GM18499 (cell line): ENCODE results near the gene RGS2.

ENCODE experiments used
- ATAC-seq: cut with Tn5 transposase; IDR thresholded peaks from one replicate; pipeline ENCODE4 v1.9.1; 2021; ENCODE audit warnings: moderate number of reproducible peaks; ENCODE audit not compliant: insufficient read depth, unreplicated experiment

RGS2 gene

GRCh38 chr1:192794768-192795035 is 14.1 kb upstream of the RGS2 start:
- no peak for ATAC-seq

- ATAC-seq, result no peak
These were observed 12.8 kb upstream of the RGS2 start for GRCh38 chr1:192795916-192796618.

DNA sequence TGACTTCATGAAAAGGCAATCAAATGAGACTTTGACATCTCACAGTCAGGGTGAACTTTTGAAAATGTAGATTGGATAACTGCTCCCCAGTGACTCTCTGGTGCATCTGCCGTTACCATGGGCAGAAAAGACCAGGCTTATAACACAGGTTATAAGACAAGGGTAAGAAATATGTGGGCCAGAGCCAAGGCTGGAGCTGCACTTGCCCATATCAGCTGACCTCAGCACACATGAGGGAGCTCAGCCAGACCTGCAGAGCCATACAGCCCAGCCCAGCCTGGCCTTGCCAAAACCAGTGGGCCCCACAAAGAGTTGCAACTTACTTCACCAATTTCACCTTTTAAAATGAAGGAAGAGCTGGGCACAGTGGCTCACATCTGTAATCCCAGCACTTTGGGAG is 11.7 kb upstream of the RGS2 start:
- no peak for ATAC-seq

DNA sequence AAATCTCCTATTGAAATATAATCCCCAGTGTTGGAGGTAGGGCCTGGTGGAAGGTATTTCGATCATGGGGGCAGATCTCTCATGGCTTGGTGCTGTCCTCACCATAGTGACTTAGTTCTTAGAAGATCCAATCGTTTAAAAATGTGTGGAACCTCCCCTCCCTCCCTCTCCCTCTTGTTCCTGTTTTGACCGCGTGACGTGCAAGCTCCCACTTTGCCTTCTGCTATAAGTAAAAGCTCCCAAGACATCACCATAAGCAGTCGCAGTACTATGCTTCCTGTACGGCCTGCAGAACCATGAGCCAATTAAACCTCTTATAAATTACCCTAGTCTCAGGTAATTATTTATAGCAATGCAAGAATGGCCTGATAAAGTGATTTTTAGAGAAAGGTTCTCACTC is 10.9 kb upstream of the RGS2 start:
- no peak for ATAC-seq

GRCh38 chr1:192801451-192801850 is 7.4 kb upstream of the RGS2 start:
- no peak for ATAC-seq

- ATAC-seq, result no peak
These were observed 6.4 kb upstream of the RGS2 start for GRCh38 chr1:192802406-192802805.

DNA sequence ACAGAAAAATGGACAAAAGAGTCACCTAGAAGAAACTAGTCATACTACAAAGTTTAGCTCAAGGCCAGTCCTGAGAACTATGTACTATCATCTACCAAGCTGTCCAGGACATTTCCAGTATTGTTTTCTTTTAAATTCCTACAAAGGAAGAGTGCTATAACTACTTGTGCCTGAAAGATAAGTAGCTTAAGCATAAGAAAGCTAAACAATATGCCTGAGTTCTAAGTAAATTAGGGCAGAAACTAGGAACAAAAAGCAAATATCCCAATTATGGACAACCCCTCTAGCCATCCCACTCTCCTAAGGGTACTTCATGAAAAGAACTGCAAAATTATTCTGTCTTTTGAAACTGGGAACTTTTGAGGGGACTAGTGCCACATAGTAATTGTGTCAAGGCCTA is 5.3 kb upstream of the RGS2 start:
- no peak for ATAC-seq

DNA sequence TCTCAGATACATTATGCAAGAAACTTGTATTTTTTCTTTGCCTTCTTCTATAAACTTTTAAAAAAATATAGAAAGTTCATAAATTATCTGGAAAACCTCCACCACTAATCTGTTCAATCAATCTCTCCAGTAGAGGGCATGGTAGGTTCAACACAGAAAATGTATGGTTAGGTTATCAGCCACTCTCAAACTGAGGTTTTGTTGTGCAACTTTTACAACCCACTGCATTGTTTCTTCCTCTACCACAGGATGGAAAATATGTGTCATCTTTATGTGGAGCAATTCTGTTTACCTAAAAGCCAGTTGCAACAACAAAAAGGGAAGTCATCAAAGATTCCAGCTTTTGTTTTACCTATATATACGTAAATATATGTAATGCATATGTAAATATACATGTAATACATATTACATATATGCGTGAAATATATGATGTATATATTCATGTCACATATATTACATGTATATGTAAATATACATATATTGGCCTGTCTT is 3.0 kb upstream of the RGS2 start:
- peak; percentile 34 for ATAC-seq

- ATAC-seq, result peak; percentile 39
These were observed 1.4 kb upstream of the RGS2 start for GRCh38 chr1:192807211-192808162.

DNA sequence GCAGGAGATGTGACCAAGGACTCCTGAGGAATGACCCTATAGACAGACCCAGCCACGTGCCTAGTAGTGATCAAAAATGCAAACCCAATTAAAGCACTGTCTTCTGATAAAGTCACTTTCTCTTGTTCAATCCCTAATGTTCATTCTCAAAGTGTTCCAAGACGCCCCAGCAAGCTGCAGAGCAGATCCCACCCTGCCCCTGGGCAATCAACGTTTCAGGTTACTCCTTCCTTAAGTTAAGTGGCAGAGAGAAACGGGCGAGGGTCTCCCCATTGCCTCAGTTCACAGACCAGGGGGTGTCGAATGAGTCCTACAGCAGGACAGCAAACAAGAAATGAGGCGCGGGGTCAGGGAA is 699 bp upstream of the RGS2 start:
- ATAC-seq, result no peak

DNA sequence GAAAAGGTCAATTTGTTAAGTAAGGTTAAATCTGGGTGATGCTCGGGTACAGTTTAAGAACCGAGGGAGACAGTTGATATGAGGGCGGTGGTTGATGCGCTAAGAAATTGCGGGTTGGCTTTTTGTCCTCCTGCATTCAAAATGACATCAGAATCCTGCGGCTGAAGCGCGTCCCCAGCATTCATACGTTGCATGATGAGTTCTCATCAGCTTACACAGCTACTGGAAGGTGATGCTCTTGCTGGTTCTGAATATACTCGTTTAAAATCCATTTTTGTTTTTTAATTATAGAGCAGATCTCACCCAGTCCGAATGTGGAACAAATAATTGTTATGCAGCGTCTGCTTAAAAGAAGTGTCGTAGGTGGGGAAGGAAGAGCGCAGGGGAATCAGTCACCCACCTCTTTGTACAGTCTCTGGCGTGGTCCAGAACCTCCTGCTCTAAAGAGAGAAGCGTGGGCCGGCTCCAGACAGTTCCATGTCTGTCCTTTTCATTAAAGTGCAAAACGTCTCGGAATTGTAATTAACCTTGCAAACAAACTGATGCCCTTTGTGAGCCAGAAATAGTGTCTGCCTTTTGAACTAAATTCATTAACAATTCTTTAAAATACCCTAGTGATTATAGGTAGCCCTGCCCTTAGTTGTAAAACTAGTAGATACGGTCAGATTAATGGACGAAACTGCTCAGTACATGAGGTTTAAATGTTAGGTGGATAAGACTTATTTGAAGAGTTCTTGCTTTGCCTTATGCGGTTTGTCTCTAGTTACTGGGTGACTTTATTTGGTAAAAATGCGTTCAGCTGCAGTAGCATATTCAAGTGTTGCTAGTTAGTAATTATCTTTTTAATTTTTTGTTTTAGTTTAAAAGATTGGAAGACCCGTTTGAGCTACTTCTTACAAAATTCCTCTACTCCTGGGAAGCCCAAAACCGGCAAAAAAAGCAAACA is 741 bp downstream of the RGS2 start:
- ATAC-seq, result no peak

DNA sequence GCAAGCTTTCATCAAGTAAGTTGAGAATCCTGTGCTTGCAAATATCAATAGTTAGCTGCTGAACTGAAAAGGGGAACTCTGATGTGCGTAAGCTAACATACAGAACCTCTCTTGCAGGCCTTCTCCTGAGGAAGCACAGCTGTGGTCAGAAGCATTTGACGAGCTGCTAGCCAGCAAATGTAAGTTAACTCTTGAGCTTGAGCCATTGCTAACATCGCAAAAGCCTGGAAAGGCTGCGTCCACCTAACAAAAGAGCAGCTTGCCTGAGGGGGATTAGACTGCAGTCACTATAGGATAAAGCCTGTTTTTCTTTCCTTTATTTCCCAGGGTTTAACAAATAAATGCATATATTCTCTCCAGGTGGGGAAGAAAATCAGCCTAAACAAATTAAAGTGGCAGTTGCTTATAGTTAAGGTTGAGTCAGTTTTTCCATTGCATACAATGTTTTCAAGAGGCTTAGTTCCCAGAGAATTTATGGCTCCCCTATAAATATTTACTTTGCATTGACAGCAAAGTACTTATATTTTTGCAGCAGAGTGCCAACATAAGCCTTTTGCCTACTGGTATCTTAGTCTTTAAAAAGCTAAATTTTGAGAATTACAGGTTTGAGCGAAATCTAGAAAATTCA is 1.5 kb downstream of the RGS2 start:
- ATAC-seq, result peak; percentile 22

DNA sequence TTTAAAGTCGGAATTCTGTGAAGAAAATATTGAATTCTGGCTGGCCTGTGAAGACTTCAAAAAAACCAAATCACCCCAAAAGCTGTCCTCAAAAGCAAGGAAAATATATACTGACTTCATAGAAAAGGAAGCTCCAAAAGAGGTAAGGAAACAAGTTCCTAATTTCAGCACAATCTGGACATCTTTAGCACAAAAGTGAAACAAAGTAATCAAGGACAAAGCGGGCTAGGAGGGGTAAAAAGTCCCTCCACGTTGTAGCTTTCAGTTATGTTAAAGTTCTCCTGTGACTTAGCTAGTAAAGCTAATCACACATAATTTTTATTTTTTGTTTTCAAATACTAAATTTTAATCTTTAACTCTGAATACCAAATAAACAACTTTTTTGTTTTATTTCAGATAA is 2.2 kb downstream of the RGS2 start:
- ATAC-seq, result no peak

DNA sequence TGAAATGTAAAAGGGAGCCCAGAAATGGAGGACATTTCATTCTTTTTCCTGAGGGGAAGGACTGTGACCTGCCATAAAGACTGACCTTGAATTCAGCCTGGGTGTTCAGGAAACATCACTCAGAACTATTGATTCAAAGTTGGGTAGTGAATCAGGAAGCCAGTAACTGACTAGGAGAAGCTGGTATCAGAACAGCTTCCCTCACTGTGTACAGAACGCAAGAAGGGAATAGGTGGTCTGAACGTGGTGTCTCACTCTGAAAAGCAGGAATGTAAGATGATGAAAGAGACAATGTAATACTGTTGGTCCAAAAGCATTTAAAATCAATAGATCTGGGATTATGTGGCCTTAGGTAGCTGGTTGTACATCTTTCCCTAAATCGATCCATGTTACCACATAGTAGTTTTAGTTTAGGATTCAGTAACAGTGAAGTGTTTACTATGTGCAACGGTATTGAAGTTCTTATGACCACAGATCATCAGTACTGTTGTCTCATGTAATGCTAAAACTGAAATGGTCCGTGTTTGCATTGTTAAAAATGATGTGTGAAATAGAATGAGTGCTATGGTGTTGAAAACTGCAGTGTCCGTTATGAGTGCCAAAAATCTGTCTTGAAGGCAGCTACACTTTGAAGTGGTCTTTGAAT is 2.9 kb downstream of the RGS2 start:
- ATAC-seq, result no peak

DNA sequence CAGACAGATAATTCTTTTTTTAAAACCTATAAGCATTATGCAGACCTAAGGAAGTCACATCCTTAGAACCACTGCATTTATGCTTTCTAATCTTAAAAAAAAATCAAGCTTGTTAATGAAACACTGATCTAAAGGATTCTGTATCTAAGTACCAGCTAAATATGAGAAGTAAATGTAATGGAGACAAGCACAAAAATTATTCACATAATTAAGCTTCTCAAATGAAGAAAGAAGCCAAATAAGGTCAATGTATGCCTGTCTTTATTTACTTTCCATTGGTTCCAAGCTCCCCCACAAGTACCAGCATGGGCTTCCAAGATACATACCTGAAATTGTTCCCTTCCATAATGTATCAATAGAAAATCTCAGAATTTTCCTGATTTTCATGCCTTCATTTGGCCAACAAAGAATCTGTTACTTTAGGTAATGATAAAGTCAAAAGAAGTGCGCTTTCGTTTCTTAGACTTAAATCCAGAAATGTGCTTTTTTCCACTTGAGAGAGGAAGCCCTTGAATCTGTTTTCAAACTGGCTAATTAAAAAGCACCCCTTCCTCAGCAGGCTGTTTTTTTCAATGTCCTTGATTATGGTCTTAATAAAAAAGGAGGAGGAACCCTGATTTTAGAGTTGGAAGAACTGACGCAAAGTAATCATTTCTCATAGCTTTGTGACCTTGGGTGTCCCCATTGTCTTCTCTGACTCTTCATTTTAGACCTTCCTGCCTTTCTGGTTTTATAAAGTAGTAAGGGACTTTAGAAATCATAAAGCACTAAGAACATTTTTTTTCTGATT is 3.8 kb downstream of the RGS2 start:
- ATAC-seq, result no peak

DNA sequence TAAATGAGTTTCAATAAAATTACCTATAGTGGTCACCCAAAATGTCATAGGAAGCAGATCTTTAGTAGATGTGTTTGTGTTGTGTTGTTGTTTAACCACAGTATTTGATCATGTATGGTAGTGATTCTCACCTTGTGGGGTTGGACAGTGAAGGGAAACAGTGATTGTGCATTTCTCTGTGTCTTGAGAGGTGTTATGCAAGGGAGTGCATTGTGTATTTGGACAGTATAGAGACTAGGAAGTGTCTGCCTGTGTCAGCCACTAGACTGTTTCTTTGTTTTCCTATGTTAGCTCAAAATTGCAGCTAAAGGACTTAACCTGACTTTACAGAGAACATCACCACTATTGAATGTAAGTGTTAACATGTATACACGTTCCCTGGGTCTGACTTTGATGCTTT is 6.0 kb downstream of the RGS2 start:
- no peak for ATAC-seq

GRCh38 chr1:192817246-192817645 is 8.4 kb downstream of the RGS2 start:
- no peak for ATAC-seq

DNA sequence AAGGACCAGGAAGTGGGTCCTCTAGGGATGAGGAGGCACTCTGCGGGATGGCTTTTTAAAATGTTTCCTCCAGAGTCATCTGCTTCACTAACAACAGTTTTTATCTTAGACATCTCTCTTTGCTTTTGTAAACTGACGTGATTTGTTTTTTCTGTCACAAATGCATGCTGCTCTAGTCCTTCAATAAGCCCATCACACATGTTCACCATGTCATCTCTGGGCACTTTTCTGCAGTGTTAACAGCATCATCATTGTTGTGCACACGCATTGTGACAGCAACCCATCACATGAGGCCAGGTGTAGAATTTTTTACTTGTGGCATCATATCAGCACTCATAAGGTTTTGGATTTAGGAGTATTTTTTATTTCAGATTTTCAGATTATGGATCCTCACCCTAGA is 12.5 kb downstream of the RGS2 start:
- no peak for ATAC-seq

DNA sequence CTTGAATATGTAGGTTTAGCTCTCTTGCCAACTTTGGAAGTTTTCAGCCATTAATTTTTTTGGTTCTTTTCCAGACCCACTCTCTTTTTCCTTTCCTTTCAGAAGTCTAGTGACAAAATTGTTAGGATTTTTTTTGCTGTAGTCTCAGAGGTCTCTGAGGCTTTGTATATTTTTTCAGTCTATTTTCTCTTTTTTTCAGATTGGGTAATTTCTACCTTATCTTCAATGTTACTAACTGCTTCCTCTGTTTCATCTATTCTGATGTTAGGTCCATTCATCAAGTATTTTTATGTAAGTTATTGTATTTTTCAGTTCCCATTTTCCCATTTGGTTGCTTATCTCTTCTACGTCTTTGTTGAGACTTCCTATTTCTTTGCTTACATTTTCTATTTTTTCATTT is 15.7 kb downstream of the RGS2 start:
- no peak for ATAC-seq
